ENCODE results near the gene LCNL1. TPM values are rescaled to one million over a fixed set of nuclear protein-coding genes. Genes with fewer than 3 reads are reported as not detected.

The LCNL1 gene
- total and polyA plus RNA-seq, 8 donors, result 0.38 to 2.7 (median 1.2) TPM

DNA sequence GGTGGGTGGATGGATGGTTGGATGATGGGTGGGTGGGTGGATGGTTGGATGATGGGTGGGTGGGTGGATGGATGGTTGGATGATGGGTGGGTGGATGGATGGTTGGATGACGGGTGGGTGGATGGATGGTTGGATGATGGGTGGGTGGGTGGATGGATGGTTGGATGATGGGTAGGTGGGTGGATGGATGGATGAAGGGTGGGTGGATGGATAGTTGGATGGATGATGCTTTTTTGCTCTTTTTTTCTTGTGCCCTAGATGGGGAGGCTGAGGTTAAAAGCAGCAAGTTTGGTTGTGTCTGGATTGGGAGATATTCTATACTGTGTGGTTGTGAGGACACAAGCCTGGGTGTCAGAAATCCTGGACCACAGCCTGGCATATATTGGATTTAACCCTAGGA, 25.3 kb upstream of the LCNL1 start:
- Histone ChIP-seq H3K9me3 (no peaks in the 10 kb centered on the region), H3K4me3 (no peak overlapping the region), H3K36me3 (no peaks in the 10 kb centered on the region), H3K27me3 (no peaks in the 10 kb centered on the region), H3K4me1 (peaks cover 0 to 7% of the 10 kb centered on the region in 2 donors), H3K27ac (no peak overlapping the region)
- ATAC-seq (no peak), DNase-seq (no peak)
- TF ChIP-seq, protein P1, sequence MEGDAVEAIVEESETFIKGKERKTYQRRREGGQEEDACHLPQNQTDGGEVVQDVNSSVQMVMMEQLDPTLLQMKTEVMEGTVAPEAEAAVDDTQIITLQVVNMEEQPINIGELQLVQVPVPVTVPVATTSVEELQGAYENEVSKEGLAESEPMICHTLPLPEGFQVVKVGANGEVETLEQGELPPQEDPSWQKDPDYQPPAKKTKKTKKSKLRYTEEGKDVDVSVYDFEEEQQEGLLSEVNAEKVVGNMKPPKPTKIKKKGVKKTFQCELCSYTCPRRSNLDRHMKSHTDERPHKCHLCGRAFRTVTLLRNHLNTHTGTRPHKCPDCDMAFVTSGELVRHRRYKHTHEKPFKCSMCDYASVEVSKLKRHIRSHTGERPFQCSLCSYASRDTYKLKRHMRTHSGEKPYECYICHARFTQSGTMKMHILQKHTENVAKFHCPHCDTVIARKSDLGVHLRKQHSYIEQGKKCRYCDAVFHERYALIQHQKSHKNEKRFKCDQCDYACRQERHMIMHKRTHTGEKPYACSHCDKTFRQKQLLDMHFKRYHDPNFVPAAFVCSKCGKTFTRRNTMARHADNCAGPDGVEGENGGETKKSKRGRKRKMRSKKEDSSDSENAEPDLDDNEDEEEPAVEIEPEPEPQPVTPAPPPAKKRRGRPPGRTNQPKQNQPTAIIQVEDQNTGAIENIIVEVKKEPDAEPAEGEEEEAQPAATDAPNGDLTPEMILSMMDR (IDR thresholded peaks at IDR 0.05), result no peak
- intact Hi-C loops (cut with DNase I), result no loop called here

DNA sequence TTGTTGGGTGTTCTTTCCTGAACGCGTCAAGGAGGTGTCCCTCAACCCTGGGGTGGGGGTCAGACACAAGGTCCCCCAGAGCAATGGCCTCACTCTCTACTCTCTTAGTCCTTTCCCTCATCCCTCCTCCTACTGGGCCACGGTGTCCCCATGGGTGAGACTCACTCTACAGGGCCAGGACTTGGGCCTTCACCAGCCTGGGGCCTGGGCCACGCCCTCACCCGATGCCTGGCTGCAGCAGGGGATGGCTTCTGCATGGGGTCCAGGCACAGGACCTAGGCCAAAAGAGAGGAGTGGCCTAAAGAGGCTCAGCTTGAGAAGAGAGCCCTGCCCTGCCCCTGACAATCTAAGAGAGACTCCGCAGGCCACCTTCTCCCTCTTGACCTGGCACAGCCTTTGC, 24.9 kb upstream of the LCNL1 start:
- ATAC-seq (no peak), DNase-seq (peak in 1 of 4 donors; percentile 53)
- peaks cover 0 to 7% of the 10 kb centered on the region in 2 donors for H3K4me1 ChIP-seq
- H3K27ac ChIP-seq, result no peak overlapping the region
- no peaks in the 10 kb centered on the region for H3K9me3 ChIP-seq
- H3K4me3 ChIP-seq, result no peak overlapping the region
- no peaks in the 10 kb centered on the region for H3K27me3 ChIP-seq
- H3K36me3 ChIP-seq, result no peaks in the 10 kb centered on the region
- TF ChIP-seq, protein P1 (IDR thresholded peaks at IDR 0.05), result no peak
- intact Hi-C loops (cut with DNase I), result no loop called here

DNA sequence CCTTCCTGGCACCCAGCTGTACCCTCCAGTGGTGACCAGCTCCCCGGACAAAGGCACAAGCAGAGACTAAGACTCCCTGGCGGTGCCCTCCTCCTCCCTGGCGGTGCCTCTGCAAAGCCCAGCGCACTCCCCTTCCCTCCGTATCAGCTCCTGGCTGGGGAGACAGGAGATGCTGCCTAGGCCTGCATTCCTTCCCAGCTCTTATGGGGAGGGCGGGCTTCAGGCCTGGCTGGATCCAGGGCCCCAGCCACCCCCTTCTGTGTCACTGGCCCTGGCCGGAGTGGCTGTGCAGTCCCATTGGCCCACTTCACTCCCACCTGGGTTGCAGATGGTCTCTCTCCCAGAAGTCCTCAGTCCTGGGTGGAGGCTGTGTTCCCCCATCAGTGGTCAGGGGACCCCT, 24.3 kb upstream of the LCNL1 start:
- Histone ChIP-seq H3K36me3 (no peaks in the 10 kb centered on the region), H3K4me3 (no peak overlapping the region), H3K4me1 (peaks cover 0 to 7% of the 10 kb centered on the region in 2 donors), H3K9me3 (no peaks in the 10 kb centered on the region), H3K27me3 (no peaks in the 10 kb centered on the region), H3K27ac (no peak overlapping the region)
- intact Hi-C loops (cut with DNase I), result no loop called here
- TF ChIP-seq, protein P1 (IDR thresholded peaks at IDR 0.05), result no peak
- ATAC-seq (no peak), DNase-seq (no peak)

DNA sequence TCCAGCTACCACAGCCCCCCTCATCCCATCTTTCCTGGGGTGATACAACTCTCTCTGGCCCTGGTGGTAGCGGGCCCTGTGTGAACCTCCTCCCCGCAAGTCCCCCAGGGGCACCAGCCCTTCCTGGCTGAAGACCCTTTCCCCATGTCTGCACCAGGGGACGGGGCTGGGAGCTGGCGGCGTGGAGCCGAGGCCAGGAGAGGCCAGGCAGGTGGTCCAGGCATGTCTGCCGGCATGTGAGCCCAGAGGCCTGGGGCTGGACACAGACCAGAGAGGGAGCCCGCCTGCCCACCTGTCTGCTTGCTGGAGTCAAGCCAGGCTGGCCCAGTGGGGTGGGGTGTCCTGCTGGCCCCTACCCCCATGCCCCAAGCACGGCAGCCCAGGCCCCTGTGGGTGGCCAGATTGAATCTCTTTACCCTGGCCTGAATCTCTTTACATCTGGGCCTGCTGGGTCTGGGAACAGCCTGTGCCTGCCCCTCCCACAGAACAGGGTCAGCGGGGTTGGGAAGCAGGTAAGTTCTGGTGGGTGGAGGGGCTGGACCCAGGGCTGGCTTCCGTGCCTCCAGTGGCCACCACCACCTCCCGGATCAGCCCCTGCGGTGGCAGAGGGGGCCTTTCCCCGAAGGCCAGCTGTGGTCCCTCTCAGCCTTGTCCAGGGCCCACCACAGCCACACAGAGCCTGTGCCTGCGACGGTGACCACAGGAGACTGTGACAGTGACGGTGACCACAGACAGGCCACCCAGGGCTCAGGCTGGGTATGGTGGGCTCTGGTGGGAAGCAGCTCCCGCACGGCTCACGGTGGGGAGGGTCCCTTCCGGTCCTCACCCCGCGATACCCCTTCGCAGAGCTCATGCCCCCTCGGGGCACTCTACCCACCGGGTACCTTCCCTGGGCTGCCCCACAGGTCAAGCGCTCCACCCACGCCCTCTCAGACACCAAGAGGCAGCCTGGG, 23.6 kb upstream of the LCNL1 start:
- Histone ChIP-seq H3K9me3 (no peaks in the 10 kb centered on the region), H3K27me3 (no peaks in the 10 kb centered on the region), H3K4me1 (peaks cover 0 to 10% of the 10 kb centered on the region in 2 donors), H3K4me3 (no peak overlapping the region), H3K27ac (no peak overlapping the region), H3K36me3 (no peaks in the 10 kb centered on the region)
- intact Hi-C loops (cut with DNase I), result no loop called here
- TF ChIP-seq, protein P1 (IDR thresholded peaks at IDR 0.05), result no peak
- no peak for ATAC-seq
- no peak for DNase-seq

DNA sequence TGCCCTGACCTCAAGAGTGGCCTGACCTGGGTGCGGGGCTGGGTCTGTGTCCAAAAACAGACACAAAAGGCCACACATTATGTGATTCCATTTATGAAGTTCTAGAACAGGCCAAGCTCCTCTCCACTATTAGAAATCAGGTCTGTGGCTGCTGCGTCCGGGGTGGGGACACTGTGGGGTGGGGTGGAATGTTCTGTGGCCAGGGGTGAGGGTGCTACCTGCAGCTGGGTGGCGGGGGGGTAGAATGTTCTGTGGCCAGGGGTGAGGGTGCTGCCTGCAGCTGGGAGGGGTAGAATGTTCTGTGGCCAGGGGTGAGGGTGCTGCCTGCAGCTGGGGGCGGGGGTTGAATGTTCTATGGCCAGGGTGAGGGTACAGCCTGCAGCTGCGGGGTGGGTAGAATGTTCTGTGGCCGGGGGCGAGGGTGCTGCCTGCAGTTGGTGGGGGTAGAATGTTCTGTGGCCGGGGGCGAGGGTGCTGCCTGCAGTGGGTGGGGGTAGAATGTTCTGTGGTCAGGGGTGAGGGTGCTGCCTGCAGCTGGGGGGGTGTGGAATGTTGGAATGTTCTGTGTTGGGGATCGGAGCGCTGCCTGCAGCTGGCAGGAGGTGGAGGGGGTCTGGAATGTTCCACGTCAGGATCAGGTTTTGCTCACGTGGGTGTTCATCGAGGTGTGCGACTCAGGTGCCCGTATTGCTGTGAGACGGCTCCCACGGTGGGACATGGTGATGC, 22.4 kb upstream of the LCNL1 start:
- H3K27me3 ChIP-seq, result no peaks in the 10 kb centered on the region
- TF ChIP-seq, protein P1 (IDR thresholded peaks at IDR 0.05), result no peak
- peaks cover 0 to 13% of the 10 kb centered on the region in 2 donors for H3K4me1 ChIP-seq
- no peaks in the 10 kb centered on the region for H3K36me3 ChIP-seq
- H3K27ac ChIP-seq, result no peak overlapping the region
- ATAC-seq, result no peak
- no peak overlapping the region for H3K4me3 ChIP-seq
- intact Hi-C loops (cut with DNase I), result no loop called here
- H3K9me3 ChIP-seq, result no peaks in the 10 kb centered on the region
- no peak for DNase-seq
